K562 (cell line): ENCODE data around the gene KATNAL2. TPM values are rescaled to one million over a fixed set of nuclear protein-coding genes. Genes with fewer than 3 reads are reported as not detected.

Experiments used
- ATAC-seq: fragments of 200-7000 bp; cut with Tn5 transposase; 3 replicates; pipeline ENCODE4 v1.9.1; 2020; ENCODE audit warnings: moderate library complexity
- BruUV-seq: library from RNA; stranded (reverse); fragments of 400-500 nt; replicated peaks from 2 replicates; lab custom pipeline; 2021; lab: Mats Ljungman, UMichigan
- CTCF ChIA-PET: fragments of 300-600 bp; formaldehyde crosslinking; extraction: SDS; loops from one replicate; lab custom pipeline; 2021; ENCODE audit warnings: low intra/inter-chr PET ratio; lab: Yijun Ruan, JAX
- POLR2A ChIA-PET: fragments of 300-600, 350-650 bp; sonication (Branson Sonifier 250); formaldehyde crosslinking; extraction: SDS; loops from one replicate; lab custom pipeline; 2021; ENCODE audit warnings: antibody characterized with exemption, inconsistent platforms; lab: Yijun Ruan, JAX
- DNase-seq, 4 experiments: peaks; one replicate each; pipeline versions ENCODE4 v3.0.0 to v3.0.0-alpha.2; 2011 to 2018; ENCODE audit warnings: low spot score in 3 of 4, mixed read lengths in 3 of 4; ENCODE audit errors: extremely low read depth in 1 of 4
- FAIRE-seq: peaks from 2 replicates; lab custom pipeline; 2011; peaks lifted over from hg19 to GRCh38; lab: Jason Lieb, UNC
- H2AFZ ChIP-seq: 2 replicates; pipeline ENCODE4 v1.6.0; 2011; ENCODE audit warnings: low read depth, low read length, control low read depth, inconsistent platforms
- H3K27ac ChIP-seq: fragments of 200-600 bp; 3 replicates; pipeline ENCODE4 v1.8.0; 2011; ENCODE audit warnings: low read depth, mild to moderate bottlenecking, control low read depth, inconsistent platforms, low read length, moderate library complexity, mixed read lengths; ENCODE audit errors: extremely low read depth
- H3K27me3 ChIP-seq, 2 experiments: fragments of 300-600 bp in 1 of 2; 2 replicates in 1 of 2; 3 replicates in 1 of 2; pipeline versions ENCODE4 v1.6.0 to v1.8.0; 2011; ENCODE audit warnings: inconsistent platforms in 2 of 2, low read length in 2 of 2, mild to moderate bottlenecking in 1 of 2, mixed read lengths in 1 of 2, moderate library complexity in 1 of 2; ENCODE audit not compliant: control insufficient read depth in 2 of 2, insufficient read depth in 2 of 2
- H3K36me3 ChIP-seq: fragments of 300-600 bp; 3 replicates; pipeline ENCODE4 v1.8.0; 2011; ENCODE audit warnings: mild to moderate bottlenecking, low read length, inconsistent platforms; ENCODE audit not compliant: control insufficient read depth, insufficient read depth
- H3K4me1 ChIP-seq, 2 experiments: fragments of 200-600 bp in 1 of 2; replicated peaks in 1 of 2; 2 replicates in 1 of 2; 3 replicates in 1 of 2; pipeline versions ENCODE4 v1.5.1 to v1.8.0; 2011; ENCODE audit warnings: inconsistent platforms in 2 of 2, low read length in 2 of 2, mild to moderate bottlenecking in 1 of 2, mixed read lengths in 1 of 2, moderate library complexity in 1 of 2; ENCODE audit not compliant: control insufficient read depth in 2 of 2, insufficient read depth in 2 of 2
- H3K4me2 ChIP-seq: 2 replicates; pipeline ENCODE4 v1.6.1; 2011; ENCODE audit warnings: low read length, control low read depth, inconsistent platforms, mixed read lengths; ENCODE audit not compliant: insufficient read depth
- H3K4me3 ChIP-seq: fragments of 200-600 bp; sonication (generic), shearing (Covaris generic); 2 replicates; pipeline ENCODE4 v1.5.1; 2016; ENCODE audit warnings: control low read depth, inconsistent platforms
- H3K79me2 ChIP-seq: fragments of 200-600 bp; 3 replicates; pipeline ENCODE4 v1.8.0; 2011; ENCODE audit warnings: low read length, inconsistent platforms; ENCODE audit not compliant: control insufficient read depth, insufficient read depth
- H3K9ac ChIP-seq, 2 experiments: 2 replicates each; pipeline versions ENCODE4 v1.6.0 to v1.6.1; 2011; ENCODE audit warnings: low read depth in 2 of 2, low read length in 2 of 2, control low read depth in 1 of 2, inconsistent platforms in 1 of 2, mild to moderate bottlenecking in 1 of 2, mixed read lengths in 1 of 2; ENCODE audit not compliant: insufficient read depth in 1 of 2
- H3K9me1 ChIP-seq: one replicate; pipeline ENCODE4 v1.6.0; 2011; ENCODE audit warnings: inconsistent platforms, mild to moderate bottlenecking, low read length, moderate library complexity; ENCODE audit not compliant: control insufficient read depth, insufficient read depth
- H3K9me3 ChIP-seq: replicated peaks from 2 replicates; pipeline ENCODE4 v1.5.1; 2011; ENCODE audit warnings: low read depth, low read length, inconsistent platforms; ENCODE audit not compliant: control insufficient read depth, insufficient read depth
- H4K20me1 ChIP-seq: replicated peaks from 2 replicates; pipeline ENCODE4 v1.6.1; 2011; ENCODE audit warnings: low read length, inconsistent platforms, mixed read lengths; ENCODE audit not compliant: control insufficient read depth, insufficient read depth
- CGGBP1 ChIP-seq: fragments of 250-450 bp; sonication (Bioruptor Pico); IDR thresholded peaks from 2 replicates; pipeline ENCODE4 v1.9.0; 2021; ENCODE audit warnings: mild to moderate bottlenecking
- ELF1 ChIP-seq: fragments of 200-800 bp; sonication (Bioruptor generic); IDR thresholded peaks from 2 replicates; pipeline ENCODE4 v1.6.1; 2016; ENCODE audit warnings: missing genetic modification characterization, missing compliant biosample characterization
- PCBP2 ChIP-seq: fragments of 200-400 bp; formaldehyde crosslinking; IDR thresholded peaks from 2 replicates; pipeline ENCODE4 v1.6.1; 2018; ENCODE audit warnings: low read length, low read depth, mild to moderate bottlenecking, moderate library complexity; ENCODE audit not compliant: poor library complexity, severe bottlenecking
- REST ChIP-seq, 2 experiments: fragments of 450-650 bp; formaldehyde crosslinking in 1 of 2; IDR thresholded peaks; 2 replicates each; pipeline versions ENCODE4 v1.4.0 to v1.6.1; 2014 to 2020; ENCODE audit warnings: mild to moderate bottlenecking in 2 of 2, borderline replicate concordance in 1 of 2, low read depth in 1 of 2
- SMC3 ChIP-seq: conservative IDR thresholded peaks from 2 replicates; pipeline ENCODE4 v1.6.1; 2011; ENCODE audit warnings: low read depth, low read length, improper control_type of control experiment; ENCODE audit not compliant: insufficient read depth
- TCF7L2 ChIP-seq: fragments of 150-350 bp; IDR thresholded peaks from 2 replicates; pipeline ENCODE4 v1.6.1; 2016; ENCODE audit warnings: low read depth, mild to moderate bottlenecking, low read length, moderate library complexity
- TEAD1 ChIP-seq, 2 experiments: fragments of 450-650 bp in 1 of 2; sonication (generic) in 1 of 2; formaldehyde crosslinking; IDR thresholded peaks; 2 replicates each; pipeline versions ENCODE4 v1.4.0 to v1.8.0; 2020 to 2022; ENCODE audit warnings: mild to moderate bottlenecking in 2 of 2, missing genetic modification reagents in 1 of 2
- TRIM28 ChIP-seq: fragments of 450-650 bp; IDR thresholded peaks from 2 replicates; pipeline ENCODE4 v1.6.1; 2017
- ZNF444 ChIP-seq: fragments of 250-450 bp; sonication (Bioruptor Pico); IDR thresholded peaks from 2 replicates; pipeline ENCODE4 v1.4.0; 2020; ENCODE audit warnings: mild to moderate bottlenecking, moderate library complexity
- ZNF511 ChIP-seq: sonication (generic); formaldehyde crosslinking; IDR thresholded peaks from 2 replicates; pipeline ENCODE4 v1.8.0; 2022; ENCODE audit warnings: mild to moderate bottlenecking, missing genetic modification reagents
- ZNF586 ChIP-seq: fragments of 450-650 bp; formaldehyde crosslinking; conservative IDR thresholded peaks from 2 replicates; pipeline ENCODE4 v1.4.0; 2020; ENCODE audit warnings: mild to moderate bottlenecking, moderate library complexity
- ZNF79 ChIP-seq: fragments of 250-450 bp; sonication (Bioruptor Pico); IDR thresholded peaks from 2 replicates; pipeline ENCODE4 v1.4.0; 2020; ENCODE audit warnings: low read depth, mild to moderate bottlenecking, moderate library complexity
- WGBS: fragments of 100-300 bp; shearing (Covaris generic); methylation state at CpG from one replicate; pipeline ENCODE4 v1.1.6; 2016; ENCODE audit warnings: low coverage, mixed read lengths; ENCODE audit not compliant: insufficient coverage; ENCODE audit errors: missing lambda C conversion rate; 5-methylcytosine and 5-hydroxymethylcytosine counted together
- in situ Hi-C: fragments of 300-500 bp; cut with MboI; formaldehyde crosslinking; loops from 4 replicates; pipeline ENCODE4 v1.15.0; 2018; ENCODE audit warnings: inconsistent platforms, mixed read lengths
- intact Hi-C: fragments of 100-400 bp; cut with micrococcal nuclease; formaldehyde crosslinking; loops from 2 replicates; pipeline ENCODE4 v1.14.2; 2022
- polyA plus RNA-seq, 8 experiments: library from polyadenylated mRNA; depleted of rRNA in 4 of 8; stranded (reverse) in 5 of 8; unstranded in 3 of 8; fragments of >200 nt; fragmentation: Nextera tagmentation in 2 of 8; fragmentation: Illumina TruSeq in 1 of 8; extraction: Ambion mirVana in 2 of 8; extraction: Trizol in 1 of 8; gene quantifications; 2 replicates each; pipeline versions ENCODE4 v1.2.1 to v1.2.3, GENCODE V29; 2011 to 2014; ENCODE audit warnings: inconsistent platforms in 1 of 8, missing spikeins in 1 of 8
- total RNA-seq, 7 experiments: library from RNA; depleted of rRNA in 6 of 7; stranded (reverse); fragments of >200 nt in 6 of 7; fragmentation: Illumina TruSeq in 2 of 7; extraction: Trizol in 2 of 7; gene quantifications; 2 replicates each; pipeline versions ENCODE4 v1.2.1 to v1.2.3, GENCODE V29; 2011 to 2021; ENCODE audit warnings: low replicate concordance in 1 of 7

The KATNAL2 gene
- total and polyA plus RNA-seq, 9 of the 15 experiments (the other 6 are each of a cell fraction or from before 2014, with no cell fraction given): 0.08 to 1.2 (median 0.48) TPM

- Histone ChIP-seq H2AFZ (no peak overlapping the region), H3K4me2 (no peak overlapping the region), H4K20me1 (no peaks in the 10 kb centered on the region), H3K4me1 (peaks cover 0 to 7% of the 10 kb centered on the region in 2 experiments; a peak in 2 of 5 replicates), H3K9ac (no peak overlapping the region), H3K27me3 (peaks cover 21 to 37% of the 10 kb centered on the region in 2 experiments), H3K9me3 (no peaks in the 10 kb centered on the region), H3K79me2 (no peaks in the 10 kb centered on the region), H3K9me1 (no peaks in the 10 kb centered on the region), H3K36me3 (no peaks in the 10 kb centered on the region), H3K4me3 (no peak overlapping the region), H3K27ac (no peak overlapping the region)
- ATAC-seq (peak; percentile 79; the same call in 2 of the 3 replicates), DNase-seq (peak; percentile 9 to 39 (median 20)), FAIRE-seq (no peak)
- BruUV-seq: no TSS peak
- CTCF ChIA-PET: interaction anchor here (1.0 kb wide), 1 partner anchor 481 kb away, joined by 5 read pairs; no protein-coding TSS in a partner anchor
- WGBS: 0% methylated on average over 2 of the region's 2 CpGs
- POLR2A ChIA-PET: no interaction called here
- in situ Hi-C loops: no loop called here
- intact Hi-C loops: no loop called here
- TF ChIP-seq REST (IDR thresholded peaks at IDR 0.05; ENCODE audit: borderline replicate concordance): peak; percentile 17; the same call in 1 of the 2 replicates
- TF ChIP-seq REST (CRISPR knock-in tag; IDR thresholded peaks at IDR 0.05; ENCODE audit: low read depth): no peak
- 0 out of 2 replicates have a peak, but pooled peaks have one; percentile 20 for TF ChIP-seq SMC3
- no peak for TF ChIP-seq TCF7L2
- no peak for TF ChIP-seq TEAD1 (CRISPR knock-in tag; IDR thresholded peaks at IDR 0.05)
- TF ChIP-seq ZNF511 (CRISPR knock-in tag): no peak
- no peak for TF ChIP-seq CGGBP1 (CRISPR knock-in tag)
- TF ChIP-seq ZNF444: no peak
- TF ChIP-seq ZNF79 (CRISPR knock-in tag): no peak
- no peak for TF ChIP-seq ZNF586 (CRISPR knock-in tag)
- TF ChIP-seq PCBP2: no peak
- no peak for TF ChIP-seq TRIM28
- TF ChIP-seq ELF1: no peak
These were observed 119.0 kb downstream of the KATNAL2 start for GRCh38 chr18:47036298-47036874.
